ENCODE results near the gene MAD1L1.

GRCh38 chr7:2168615-2169311 lies 64.0 kb downstream of the MAD1L1 start:
- TF ChIP-seq POLR2A (IDR thresholded peaks at IDR 0.05; ENCODE audit: low read depth, low read length) (no peak), POLR2AphosphoS5 (IDR thresholded peaks at IDR 0.05; ENCODE audit: low read depth, low read length) (no peak)
